ENCODE data around the gene BABAM2.

The BABAM2 gene

GRCh38 chr2:28172114-28172898, 281.8 kb downstream of the BABAM2 start:
- Histone ChIP-seq H3K4me2 (ENCODE audit: low read length) (no peak overlapping the region), H3K4me1 (ENCODE audit: control insufficient read depth, insufficient read depth, low read length) (peaks cover 10% of the 10 kb centered on the region), H3K9ac (ENCODE audit: low read depth, low read length) (no peak overlapping the region), H3K36me3 (ENCODE audit: insufficient read depth, low read length) (no peaks in the 10 kb centered on the region), H3K27me3 (ENCODE audit: control insufficient read depth, insufficient read depth, low read length) (no peaks in the 10 kb centered on the region), H3K9me3 (replicated peaks; ENCODE audit: low read length) (no peaks in the 10 kb centered on the region), H3K4me3 (ENCODE audit: low read length) (no peak overlapping the region)

- Histone ChIP-seq H3K9ac (ENCODE audit: low read depth, low read length) (no peak overlapping the region), H3K4me3 (ENCODE audit: low read length) (no peak overlapping the region), H3K36me3 (ENCODE audit: insufficient read depth, low read length) (no peaks in the 10 kb centered on the region), H3K27me3 (ENCODE audit: control insufficient read depth, insufficient read depth, low read length) (no peaks in the 10 kb centered on the region), H3K4me1 (ENCODE audit: control insufficient read depth, insufficient read depth, low read length) (peaks cover 10% of the 10 kb centered on the region), H3K9me3 (replicated peaks; ENCODE audit: low read length) (no peaks in the 10 kb centered on the region), H3K4me2 (ENCODE audit: low read length) (no peak overlapping the region)
Observed at GRCh38 chr2:28173377-28173776, 282.8 kb downstream of the BABAM2 start.

- Histone ChIP-seq H3K4me2 (ENCODE audit: low read length) (no peak overlapping the region), H3K36me3 (ENCODE audit: insufficient read depth, low read length) (no peaks in the 10 kb centered on the region), H3K27me3 (ENCODE audit: control insufficient read depth, insufficient read depth, low read length) (no peaks in the 10 kb centered on the region), H3K4me3 (ENCODE audit: low read length) (no peak overlapping the region), H3K9me3 (replicated peaks; ENCODE audit: low read length) (no peaks in the 10 kb centered on the region), H3K4me1 (ENCODE audit: control insufficient read depth, insufficient read depth, low read length) (peaks cover 10% of the 10 kb centered on the region), H3K9ac (ENCODE audit: low read depth, low read length) (no peak overlapping the region)
Observed at GRCh38 chr2:28174211-28174610, 283.7 kb downstream of the BABAM2 start.

- Histone ChIP-seq H3K9me3 (replicated peaks; ENCODE audit: low read length) (no peaks in the 10 kb centered on the region), H3K9ac (ENCODE audit: low read depth, low read length) (no peak overlapping the region), H3K27me3 (ENCODE audit: control insufficient read depth, insufficient read depth, low read length) (no peaks in the 10 kb centered on the region), H3K4me3 (ENCODE audit: low read length) (no peak overlapping the region), H3K4me2 (ENCODE audit: low read length) (no peak overlapping the region), H3K4me1 (ENCODE audit: control insufficient read depth, insufficient read depth, low read length) (peaks cover 10% of the 10 kb centered on the region), H3K36me3 (ENCODE audit: insufficient read depth, low read length) (no peaks in the 10 kb centered on the region)
Observed at GRCh38 chr2:28175028-28175427, 284.5 kb downstream of the BABAM2 start.

- H3K4me1 ChIP-seq (ENCODE audit: control insufficient read depth, insufficient read depth, low read length), result no peaks in the 10 kb centered on the region
Observed at GRCh38 chr2:28178946-28179345, 288.4 kb downstream of the BABAM2 start.

GRCh38 chr2:28181801-28182200, 291.3 kb downstream of the BABAM2 start:
- H3K4me2 ChIP-seq (ENCODE audit: low read length), result no peak overlapping the region
- no peak overlapping the region for H3K4me3 ChIP-seq (ENCODE audit: low read length)
- no peaks in the 10 kb centered on the region for H3K36me3 ChIP-seq (ENCODE audit: insufficient read depth, low read length)
- no peaks in the 10 kb centered on the region for H3K9me3 ChIP-seq (replicated peaks; ENCODE audit: low read length)
- no peak overlapping the region for H3K9ac ChIP-seq (ENCODE audit: low read depth, low read length)
- peaks cover 15% of the 10 kb centered on the region for H3K4me1 ChIP-seq (ENCODE audit: control insufficient read depth, insufficient read depth, low read length)
- H3K27me3 ChIP-seq (ENCODE audit: control insufficient read depth, insufficient read depth, low read length), result no peaks in the 10 kb centered on the region

More at GRCh38 chr2:28178946-28179345, 288.4 kb downstream of the BABAM2 start:
- no peak overlapping the region for H3K4me2 ChIP-seq (ENCODE audit: low read length)
- no peaks in the 10 kb centered on the region for H3K9me3 ChIP-seq (replicated peaks; ENCODE audit: low read length)
- no peak overlapping the region for H3K9ac ChIP-seq (ENCODE audit: low read depth, low read length)
- H3K27me3 ChIP-seq (ENCODE audit: control insufficient read depth, insufficient read depth, low read length), result no peaks in the 10 kb centered on the region
- no peak overlapping the region for H3K4me3 ChIP-seq (ENCODE audit: low read length)
- H3K36me3 ChIP-seq (ENCODE audit: insufficient read depth, low read length), result no peaks in the 10 kb centered on the region

GRCh38 chr2:28182348-28182747, 291.8 kb downstream of the BABAM2 start:
- Histone ChIP-seq H3K9ac (ENCODE audit: low read depth, low read length) (no peak overlapping the region), H3K4me2 (ENCODE audit: low read length) (no peak overlapping the region), H3K27me3 (ENCODE audit: control insufficient read depth, insufficient read depth, low read length) (no peaks in the 10 kb centered on the region), H3K9me3 (replicated peaks; ENCODE audit: low read length) (no peaks in the 10 kb centered on the region), H3K4me1 (ENCODE audit: control insufficient read depth, insufficient read depth, low read length) (peaks cover 15% of the 10 kb centered on the region), H3K36me3 (ENCODE audit: insufficient read depth, low read length) (no peaks in the 10 kb centered on the region), H3K4me3 (ENCODE audit: low read length) (no peak overlapping the region)

- Histone ChIP-seq H3K4me2 (ENCODE audit: low read length) (no peak overlapping the region), H3K4me3 (ENCODE audit: low read length) (no peak overlapping the region), H3K27me3 (ENCODE audit: control insufficient read depth, insufficient read depth, low read length) (no peaks in the 10 kb centered on the region), H3K4me1 (ENCODE audit: control insufficient read depth, insufficient read depth, low read length) (peaks cover 15% of the 10 kb centered on the region), H3K36me3 (ENCODE audit: insufficient read depth, low read length) (no peaks in the 10 kb centered on the region), H3K9ac (ENCODE audit: low read depth, low read length) (no peak overlapping the region), H3K9me3 (replicated peaks; ENCODE audit: low read length) (no peaks in the 10 kb centered on the region)
Observed at GRCh38 chr2:28185153-28185552, 294.6 kb downstream of the BABAM2 start.

GRCh38 chr2:28185891-28186290, 295.4 kb downstream of the BABAM2 start:
- no peaks in the 10 kb centered on the region for H3K27me3 ChIP-seq (ENCODE audit: control insufficient read depth, insufficient read depth, low read length)
- H3K4me1 ChIP-seq (ENCODE audit: control insufficient read depth, insufficient read depth, low read length), result peaks cover 15% of the 10 kb centered on the region
- H3K9ac ChIP-seq (ENCODE audit: low read depth, low read length), result no peak overlapping the region
- H3K4me3 ChIP-seq (ENCODE audit: low read length), result no peak overlapping the region
- no peaks in the 10 kb centered on the region for H3K9me3 ChIP-seq (replicated peaks; ENCODE audit: low read length)
- no peak overlapping the region for H3K4me2 ChIP-seq (ENCODE audit: low read length)
- no peaks in the 10 kb centered on the region for H3K36me3 ChIP-seq (ENCODE audit: insufficient read depth, low read length)

GRCh38 chr2:28187186-28187585, 296.7 kb downstream of the BABAM2 start:
- Histone ChIP-seq H3K36me3 (ENCODE audit: insufficient read depth, low read length) (no peaks in the 10 kb centered on the region), H3K9ac (ENCODE audit: low read depth, low read length) (no peak overlapping the region), H3K4me1 (ENCODE audit: control insufficient read depth, insufficient read depth, low read length) (peaks cover 15% of the 10 kb centered on the region), H3K4me3 (ENCODE audit: low read length) (no peak overlapping the region), H3K27me3 (ENCODE audit: control insufficient read depth, insufficient read depth, low read length) (no peaks in the 10 kb centered on the region), H3K4me2 (ENCODE audit: low read length) (no peak overlapping the region), H3K9me3 (replicated peaks; ENCODE audit: low read length) (no peaks in the 10 kb centered on the region)

- Histone ChIP-seq H3K9ac (ENCODE audit: low read depth, low read length) (no peak overlapping the region), H3K36me3 (ENCODE audit: insufficient read depth, low read length) (no peaks in the 10 kb centered on the region), H3K4me3 (ENCODE audit: low read length) (no peak overlapping the region), H3K27me3 (ENCODE audit: control insufficient read depth, insufficient read depth, low read length) (no peaks in the 10 kb centered on the region), H3K4me1 (ENCODE audit: control insufficient read depth, insufficient read depth, low read length) (peaks cover 15% of the 10 kb centered on the region), H3K9me3 (replicated peaks; ENCODE audit: low read length) (no peaks in the 10 kb centered on the region), H3K4me2 (ENCODE audit: low read length) (no peak overlapping the region)
Observed at GRCh38 chr2:28188436-28188835, 297.9 kb downstream of the BABAM2 start.
